D721Med (cell line): ENCODE measurements around the gene SIGLEC9.
"Not testable (repeated sequence)": the region's sequence is repeated elsewhere in the genome, so short reads cannot be mapped to it uniquely, and the experiment has no call there.

ENCODE experiments used
- DNase-seq: peaks from one replicate; pipeline ENCODE4 v3.0.0; 2011; ENCODE audit warnings: low spot score; ENCODE audit not compliant: insufficient read length
- FAIRE-seq: peaks from 2 replicates; lab custom pipeline; 2011; peaks lifted over from hg19 to GRCh38; lab: Jason Lieb, UNC
- CTCF ChIP-seq: IDR thresholded peaks from 2 replicates; pipeline ENCODE4 v1.5.1; 2012; ENCODE audit warnings: mild to moderate bottlenecking, control low read depth; ENCODE audit not compliant: insufficient read depth; ENCODE audit errors: missing control alignments

The SIGLEC9 gene

GRCh38 chr19:51137792-51138425 lies 13.2 kb downstream of the SIGLEC9 start:
- TF ChIP-seq CTCF = no peak
- FAIRE-seq = no peak

GRCh38 chr19:51138549-51138979 lies 13.9 kb downstream of the SIGLEC9 start:
- TF ChIP-seq CTCF = no peak
- FAIRE-seq = no peak
- no peak for DNase-seq

More at GRCh38 chr19:51137792-51138425, 13.2 kb downstream of the SIGLEC9 start:
- no peak for DNase-seq

- no peak for DNase-seq
- TF ChIP-seq CTCF = no peak
- FAIRE-seq = no peak
Measured at GRCh38 chr19:51139299-51140014, 14.8 kb downstream of the SIGLEC9 start.

GRCh38 chr19:51140441-51140840 lies 15.7 kb downstream of the SIGLEC9 start:
- no peak for FAIRE-seq

GRCh38 chr19:51141181-51141580 lies 16.5 kb downstream of the SIGLEC9 start:
- no peak for DNase-seq
- no peak for FAIRE-seq
- TF ChIP-seq CTCF = no peak

More at GRCh38 chr19:51140441-51140840, 15.7 kb downstream of the SIGLEC9 start:
- TF ChIP-seq CTCF = no peak
- DNase-seq = no peak

GRCh38 chr19:51142119-51142518 lies 17.4 kb downstream of the SIGLEC9 start, which contains the start of gene SIGLEC7:
SIGLEC7 (plus strand) TSS chr19:51142301; CDS start chr19:51142370, 69 bp downstream.
- no peak for FAIRE-seq
- no peak for TF ChIP-seq CTCF
- DNase-seq = no peak

- DNase-seq, FAIRE-seq: not testable (repeated sequence)
Measured at GRCh38 chr19:51142809-51143475, 18.2 kb downstream of the SIGLEC9 start.
